Astrocyte (in vitro differentiated cells and primary cell): ENCODE data around the gene SH3TC2. TPM values are rescaled to one million over a fixed set of nuclear protein-coding genes. Genes with fewer than 3 reads are reported as not detected.
"Not testable (repeated sequence)": the region's sequence is repeated elsewhere in the genome, so short reads cannot be mapped to it uniquely, and the experiment has no call there.

Source experiments
- DNase-seq: peaks from one replicate; pipeline ENCODE4 v3.0.0-alpha.2; 2010; ENCODE audit warnings: low read depth
- FAIRE-seq: peaks from 2 replicates; lab custom pipeline; 2011; peaks lifted over from hg19 to GRCh38; lab: Jason Lieb, UNC
- H2AFZ ChIP-seq: 2 replicates; pipeline ENCODE4 v1.6.0; 2012; ENCODE audit warnings: low read depth, low read length, inconsistent platforms
- H3K27ac ChIP-seq: 2 replicates; pipeline ENCODE4 v1.5.1; 2011; ENCODE audit warnings: low read depth, low read length, inconsistent platforms
- H3K27me3 ChIP-seq: 2 replicates; pipeline ENCODE4 v1.6.0; 2011; ENCODE audit warnings: low read length, inconsistent platforms; ENCODE audit not compliant: insufficient read depth
- H3K36me3 ChIP-seq: 2 replicates; pipeline ENCODE4 v1.5.1; 2011; ENCODE audit warnings: low read length, inconsistent platforms; ENCODE audit not compliant: insufficient read depth
- H3K4me1 ChIP-seq: 2 replicates; pipeline ENCODE4 v1.5.1; 2011; ENCODE audit warnings: low read length, inconsistent platforms; ENCODE audit not compliant: insufficient read depth
- H3K4me2 ChIP-seq: 2 replicates; pipeline ENCODE4 v1.6.0; 2012; ENCODE audit warnings: low read length, inconsistent platforms
- H3K4me3 ChIP-seq: 2 replicates; pipeline ENCODE4 v1.5.1; 2011; ENCODE audit warnings: low read depth, mild to moderate bottlenecking, low read length, inconsistent platforms; ENCODE audit not compliant: insufficient read depth
- H3K79me2 ChIP-seq: 2 replicates; pipeline ENCODE4 v1.6.0; 2012; ENCODE audit warnings: mild to moderate bottlenecking, low read length, inconsistent platforms; ENCODE audit not compliant: insufficient read depth
- H3K9ac ChIP-seq: 2 replicates; pipeline ENCODE4 v1.6.0; 2012; ENCODE audit warnings: mild to moderate bottlenecking, low read length, inconsistent platforms
- H3K9me3 ChIP-seq: 2 replicates; pipeline ENCODE4 v1.5.1; 2012; ENCODE audit warnings: low read depth, mild to moderate bottlenecking, low read length, inconsistent platforms; ENCODE audit not compliant: insufficient read depth
- H4K20me1 ChIP-seq: 2 replicates; pipeline ENCODE4 v1.6.0; 2012; ENCODE audit warnings: low read length, inconsistent platforms; ENCODE audit not compliant: insufficient read depth
- H3K27ac Mint-ChIP-seq: one replicate; pipeline ENCODE4 v1.8.0; 2021; ENCODE audit warnings: mild to moderate bottlenecking, mixed read lengths; ENCODE audit not compliant: unreplicated experiment
- H3K27me3 Mint-ChIP-seq: one replicate; pipeline ENCODE4 v1.8.0; 2021; ENCODE audit warnings: low read depth, mixed read lengths; ENCODE audit not compliant: unreplicated experiment
- H3K36me3 Mint-ChIP-seq: one replicate; pipeline ENCODE4 v1.8.0; 2021; ENCODE audit warnings: low read depth, mixed read lengths; ENCODE audit not compliant: unreplicated experiment
- H3K4me1 Mint-ChIP-seq: one replicate; pipeline ENCODE4 v1.8.0; 2021; ENCODE audit warnings: low read depth, mixed read lengths; ENCODE audit not compliant: unreplicated experiment
- H3K4me3 Mint-ChIP-seq: one replicate; pipeline ENCODE4 v1.8.0; 2021; ENCODE audit warnings: mild to moderate bottlenecking, moderate library complexity, mixed read lengths; ENCODE audit not compliant: unreplicated experiment
- H3K9me3 Mint-ChIP-seq: one replicate; pipeline ENCODE4 v1.8.0; 2021; ENCODE audit warnings: mild to moderate bottlenecking, mixed read lengths; ENCODE audit not compliant: unreplicated experiment
- CTCF ChIP-seq: IDR thresholded peaks from 2 replicates; pipeline ENCODE4 v1.5.1; 2011; ENCODE audit warnings: low read depth, mild to moderate bottlenecking, inconsistent platforms, low read length, moderate library complexity; ENCODE audit not compliant: insufficient read depth
- EZH2 ChIP-seq: IDR thresholded peaks from 2 replicates; pipeline ENCODE4 v1.6.1; 2012; ENCODE audit warnings: mild to moderate bottlenecking, low read length, inconsistent platforms; ENCODE audit not compliant: insufficient read depth
- total RNA-seq: library from RNA; stranded (reverse); gene quantifications from 2 replicates; pipeline ENCODE4 v1.2.1, GENCODE V29; 2021

SH3TC2 gene
- total RNA-seq, 1 donor from 2014 or later = 2.6 TPM

- H3K9me3 ChIP-seq = no peaks in the 10 kb centered on the region
- Mint-ChIP-seq H3K36me3 (no peaks in the 10 kb centered on the region), H3K27ac (no peak overlapping the region), H3K4me3 (no peak overlapping the region), H3K9me3 (peaks cover 16% of the 10 kb centered on the region), H3K4me1 (no peaks in the 10 kb centered on the region), H3K27me3 (no peaks in the 10 kb centered on the region)
- H3K4me2 ChIP-seq = no peak overlapping the region
- no peaks in the 10 kb centered on the region for H3K27me3 ChIP-seq
- H3K9ac ChIP-seq = no peak overlapping the region
- no peak for DNase-seq
- H4K20me1 ChIP-seq = no peaks in the 10 kb centered on the region
- H3K4me1 ChIP-seq = no peaks in the 10 kb centered on the region
- TF ChIP-seq EZH2 = no peak
- no peak for TF ChIP-seq CTCF
- H2AFZ ChIP-seq = no peak overlapping the region
- no peaks in the 10 kb centered on the region for H3K36me3 ChIP-seq
- FAIRE-seq = no peak
- no peak overlapping the region for H3K4me3 ChIP-seq
- no peak overlapping the region for H3K27ac ChIP-seq
- no peaks in the 10 kb centered on the region for H3K79me2 ChIP-seq
Observed at GRCh38 chr5:149079883-149080282, 17.0 kb upstream of the SH3TC2 start.

- H3K27me3 Mint-ChIP-seq, H3K27ac Mint-ChIP-seq, H2AFZ ChIP-seq, H3K9me3 ChIP-seq, H3K36me3 Mint-ChIP-seq, H3K27me3 ChIP-seq, H3K4me3 Mint-ChIP-seq, FAIRE-seq, H3K27ac ChIP-seq, H3K4me1 ChIP-seq, H3K36me3 ChIP-seq, H4K20me1 ChIP-seq, H3K4me1 Mint-ChIP-seq, H3K4me2 ChIP-seq, H3K4me3 ChIP-seq, H3K79me2 ChIP-seq, DNase-seq, H3K9ac ChIP-seq: not testable (repeated sequence)
- peaks cover 16% of the 10 kb centered on the region for H3K9me3 Mint-ChIP-seq
Observed at GRCh38 chr5:149074071-149074470, 11.2 kb upstream of the SH3TC2 start.

GRCh38 chr5:149073213-149073612 is 10.4 kb upstream of the SH3TC2 start:
- Mint-ChIP-seq H3K4me3 (no peak overlapping the region), H3K36me3 (no peaks in the 10 kb centered on the region), H3K4me1 (peaks cover 2% of the 10 kb centered on the region), H3K9me3 (peaks cover 16% of the 10 kb centered on the region), H3K27ac (no peak overlapping the region), H3K27me3 (no peaks in the 10 kb centered on the region)
- no peaks in the 10 kb centered on the region for H3K36me3 ChIP-seq
- no peaks in the 10 kb centered on the region for H4K20me1 ChIP-seq
- no peak overlapping the region for H3K27ac ChIP-seq
- DNase-seq (no peak), FAIRE-seq (no peak)
- no peaks in the 10 kb centered on the region for H3K27me3 ChIP-seq
- no peaks in the 10 kb centered on the region for H3K9me3 ChIP-seq
- no peak overlapping the region for H2AFZ ChIP-seq
- no peak overlapping the region for H3K4me3 ChIP-seq
- H3K9ac ChIP-seq = no peak overlapping the region
- H3K4me1 ChIP-seq = no peaks in the 10 kb centered on the region
- TF ChIP-seq EZH2 (no peak), CTCF (no peak)
- no peak overlapping the region for H3K4me2 ChIP-seq
- H3K79me2 ChIP-seq = no peaks in the 10 kb centered on the region
